H1 (cell line): ENCODE results near the gene LIPC. TPM values are rescaled to one million over a fixed set of nuclear protein-coding genes. Genes with fewer than 3 reads are reported as not detected.

Experiments used
- ASH2L ChIP-seq: fragments of 200-600, 300-600 bp; sonication (generic); IDR thresholded peaks from one replicate; pipeline ENCODE4 v1.7.1; 2017; ENCODE audit warnings: low read length
- KDM4A ChIP-seq: IDR thresholded peaks from one replicate; pipeline ENCODE4 v1.7.1; 2012; ENCODE audit warnings: low read depth, mild to moderate bottlenecking, moderate library complexity, low read length, inconsistent platforms; ENCODE audit not compliant: severe bottlenecking
- PHF8 ChIP-seq: fragments of 200-600 bp; sonication (generic); conservative IDR thresholded peaks from 2 replicates; pipeline ENCODE4 v1.7.1; 2012; ENCODE audit warnings: low read depth, mild to moderate bottlenecking, inconsistent platforms, low read length, moderate library complexity
- SIN3A ChIP-seq, 2 experiments: IDR thresholded peaks in 1 of 2; conservative IDR thresholded peaks in 1 of 2; 2 replicates each; pipeline ENCODE4 v1.6.1; 2011 to 2012; ENCODE audit warnings: low read length in 2 of 2, improper control_type of control experiment in 1 of 2, low read depth in 1 of 2, mild to moderate bottlenecking in 1 of 2
- SIX5 ChIP-seq: IDR thresholded peaks from 2 replicates; pipeline ENCODE4 v1.6.1; 2011; ENCODE audit warnings: mild to moderate bottlenecking, low read depth, low read length
- polyA plus RNA-seq, 7 experiments: library from polyadenylated mRNA; depleted of rRNA in 3 of 7; stranded (reverse) in 5 of 7; unstranded in 2 of 7; fragments of >200 nt in 5 of 7; fragments of 200-250 nt in 2 of 7; gene quantifications; 1 replicate in 5 of 7; 2 replicates in 1 of 7; 4 replicates in 1 of 7; pipeline versions ENCODE4 v1.2.1 to v1.2.3, GENCODE V29; 2011 to 2013; ENCODE audit warnings: missing spikeins in 2 of 7, mixed read lengths in 2 of 7
- total RNA-seq: library from RNA; stranded (reverse); fragmentation: NEBNext Ultra II Directional; extraction: Animal tissue kit (Norgen Biotek cat#: 25700); gene quantifications from 2 replicates; pipeline ENCODE4 v1.2.1, GENCODE V29; 2021
- TF ChIP-seq, protein P1 (sequence below): fragments of 300-600 bp; sonication (generic); IDR thresholded peaks from 2 replicates; pipeline ENCODE4 v1.7.1; 2012; ENCODE audit warnings: low read length, moderate library complexity, mild to moderate bottlenecking, inconsistent platforms; ENCODE audit not compliant: insufficient replicate concordance
- TF ChIP-seq, protein P2 (sequence below): IDR thresholded peaks from 2 replicates; pipeline ENCODE4 v1.6.1; 2012; ENCODE audit warnings: inconsistent platforms
- TF ChIP-seq, protein P3 (sequence below): IDR thresholded peaks from 2 replicates; pipeline ENCODE4 v1.6.1; 2012; ENCODE audit warnings: low read length, inconsistent platforms

The LIPC gene
- total and polyA plus RNA-seq, 2 of the 8 experiments (the other 6 are each of a cell fraction or from before 2014, with no cell fraction given): not detected

DNA sequence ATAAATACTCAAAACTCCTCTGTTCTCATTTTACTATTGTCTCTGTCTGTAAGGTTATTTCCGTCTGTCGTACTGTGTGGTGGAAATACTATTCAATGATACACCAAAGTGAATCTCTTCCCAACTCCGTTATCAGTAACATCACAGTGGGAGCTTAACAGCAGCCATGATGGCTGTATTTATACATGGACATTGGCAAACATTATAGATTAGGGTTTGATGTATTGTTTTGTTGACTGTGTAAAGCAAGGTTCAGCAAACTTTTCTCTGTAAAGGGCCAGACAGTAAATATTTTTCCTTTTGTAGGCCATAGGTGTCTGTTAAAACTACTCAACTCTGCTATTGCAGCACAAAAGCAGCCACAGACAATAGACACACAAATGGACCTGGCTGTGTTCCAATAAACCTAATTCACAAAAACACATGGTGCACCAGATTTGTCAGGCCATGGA, 23.2 kb downstream of the LIPC start (continued):
- TF ChIP-seq, protein P1, sequence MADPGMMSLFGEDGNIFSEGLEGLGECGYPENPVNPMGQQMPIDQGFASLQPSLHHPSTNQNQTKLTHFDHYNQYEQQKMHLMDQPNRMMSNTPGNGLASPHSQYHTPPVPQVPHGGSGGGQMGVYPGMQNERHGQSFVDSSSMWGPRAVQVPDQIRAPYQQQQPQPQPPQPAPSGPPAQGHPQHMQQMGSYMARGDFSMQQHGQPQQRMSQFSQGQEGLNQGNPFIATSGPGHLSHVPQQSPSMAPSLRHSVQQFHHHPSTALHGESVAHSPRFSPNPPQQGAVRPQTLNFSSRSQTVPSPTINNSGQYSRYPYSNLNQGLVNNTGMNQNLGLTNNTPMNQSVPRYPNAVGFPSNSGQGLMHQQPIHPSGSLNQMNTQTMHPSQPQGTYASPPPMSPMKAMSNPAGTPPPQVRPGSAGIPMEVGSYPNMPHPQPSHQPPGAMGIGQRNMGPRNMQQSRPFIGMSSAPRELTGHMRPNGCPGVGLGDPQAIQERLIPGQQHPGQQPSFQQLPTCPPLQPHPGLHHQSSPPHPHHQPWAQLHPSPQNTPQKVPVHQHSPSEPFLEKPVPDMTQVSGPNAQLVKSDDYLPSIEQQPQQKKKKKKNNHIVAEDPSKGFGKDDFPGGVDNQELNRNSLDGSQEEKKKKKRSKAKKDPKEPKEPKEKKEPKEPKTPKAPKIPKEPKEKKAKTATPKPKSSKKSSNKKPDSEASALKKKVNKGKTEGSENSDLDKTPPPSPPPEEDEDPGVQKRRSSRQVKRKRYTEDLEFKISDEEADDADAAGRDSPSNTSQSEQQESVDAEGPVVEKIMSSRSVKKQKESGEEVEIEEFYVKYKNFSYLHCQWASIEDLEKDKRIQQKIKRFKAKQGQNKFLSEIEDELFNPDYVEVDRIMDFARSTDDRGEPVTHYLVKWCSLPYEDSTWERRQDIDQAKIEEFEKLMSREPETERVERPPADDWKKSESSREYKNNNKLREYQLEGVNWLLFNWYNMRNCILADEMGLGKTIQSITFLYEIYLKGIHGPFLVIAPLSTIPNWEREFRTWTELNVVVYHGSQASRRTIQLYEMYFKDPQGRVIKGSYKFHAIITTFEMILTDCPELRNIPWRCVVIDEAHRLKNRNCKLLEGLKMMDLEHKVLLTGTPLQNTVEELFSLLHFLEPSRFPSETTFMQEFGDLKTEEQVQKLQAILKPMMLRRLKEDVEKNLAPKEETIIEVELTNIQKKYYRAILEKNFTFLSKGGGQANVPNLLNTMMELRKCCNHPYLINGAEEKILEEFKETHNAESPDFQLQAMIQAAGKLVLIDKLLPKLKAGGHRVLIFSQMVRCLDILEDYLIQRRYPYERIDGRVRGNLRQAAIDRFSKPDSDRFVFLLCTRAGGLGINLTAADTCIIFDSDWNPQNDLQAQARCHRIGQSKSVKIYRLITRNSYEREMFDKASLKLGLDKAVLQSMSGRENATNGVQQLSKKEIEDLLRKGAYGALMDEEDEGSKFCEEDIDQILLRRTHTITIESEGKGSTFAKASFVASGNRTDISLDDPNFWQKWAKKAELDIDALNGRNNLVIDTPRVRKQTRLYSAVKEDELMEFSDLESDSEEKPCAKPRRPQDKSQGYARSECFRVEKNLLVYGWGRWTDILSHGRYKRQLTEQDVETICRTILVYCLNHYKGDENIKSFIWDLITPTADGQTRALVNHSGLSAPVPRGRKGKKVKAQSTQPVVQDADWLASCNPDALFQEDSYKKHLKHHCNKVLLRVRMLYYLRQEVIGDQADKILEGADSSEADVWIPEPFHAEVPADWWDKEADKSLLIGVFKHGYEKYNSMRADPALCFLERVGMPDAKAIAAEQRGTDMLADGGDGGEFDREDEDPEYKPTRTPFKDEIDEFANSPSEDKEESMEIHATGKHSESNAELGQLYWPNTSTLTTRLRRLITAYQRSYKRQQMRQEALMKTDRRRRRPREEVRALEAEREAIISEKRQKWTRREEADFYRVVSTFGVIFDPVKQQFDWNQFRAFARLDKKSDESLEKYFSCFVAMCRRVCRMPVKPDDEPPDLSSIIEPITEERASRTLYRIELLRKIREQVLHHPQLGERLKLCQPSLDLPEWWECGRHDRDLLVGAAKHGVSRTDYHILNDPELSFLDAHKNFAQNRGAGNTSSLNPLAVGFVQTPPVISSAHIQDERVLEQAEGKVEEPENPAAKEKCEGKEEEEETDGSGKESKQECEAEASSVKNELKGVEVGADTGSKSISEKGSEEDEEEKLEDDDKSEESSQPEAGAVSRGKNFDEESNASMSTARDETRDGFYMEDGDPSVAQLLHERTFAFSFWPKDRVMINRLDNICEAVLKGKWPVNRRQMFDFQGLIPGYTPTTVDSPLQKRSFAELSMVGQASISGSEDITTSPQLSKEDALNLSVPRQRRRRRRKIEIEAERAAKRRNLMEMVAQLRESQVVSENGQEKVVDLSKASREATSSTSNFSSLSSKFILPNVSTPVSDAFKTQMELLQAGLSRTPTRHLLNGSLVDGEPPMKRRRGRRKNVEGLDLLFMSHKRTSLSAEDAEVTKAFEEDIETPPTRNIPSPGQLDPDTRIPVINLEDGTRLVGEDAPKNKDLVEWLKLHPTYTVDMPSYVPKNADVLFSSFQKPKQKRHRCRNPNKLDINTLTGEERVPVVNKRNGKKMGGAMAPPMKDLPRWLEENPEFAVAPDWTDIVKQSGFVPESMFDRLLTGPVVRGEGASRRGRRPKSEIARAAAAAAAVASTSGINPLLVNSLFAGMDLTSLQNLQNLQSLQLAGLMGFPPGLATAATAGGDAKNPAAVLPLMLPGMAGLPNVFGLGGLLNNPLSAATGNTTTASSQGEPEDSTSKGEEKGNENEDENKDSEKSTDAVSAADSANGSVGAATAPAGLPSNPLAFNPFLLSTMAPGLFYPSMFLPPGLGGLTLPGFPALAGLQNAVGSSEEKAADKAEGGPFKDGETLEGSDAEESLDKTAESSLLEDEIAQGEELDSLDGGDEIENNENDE: no peak
- no peak for TF ChIP-seq SIX5
- TF ChIP-seq PHF8: no peak
- TF ChIP-seq ASH2L: no peak
- TF ChIP-seq SIN3A (conservative IDR thresholded peaks at IDR 0.05 in 1 of 2, IDR thresholded peaks at IDR 0.05 in 1 of 2; ENCODE audit: low read depth in 1 of 2, low read length in 2 of 2): no peak
- TF ChIP-seq, protein P2, sequence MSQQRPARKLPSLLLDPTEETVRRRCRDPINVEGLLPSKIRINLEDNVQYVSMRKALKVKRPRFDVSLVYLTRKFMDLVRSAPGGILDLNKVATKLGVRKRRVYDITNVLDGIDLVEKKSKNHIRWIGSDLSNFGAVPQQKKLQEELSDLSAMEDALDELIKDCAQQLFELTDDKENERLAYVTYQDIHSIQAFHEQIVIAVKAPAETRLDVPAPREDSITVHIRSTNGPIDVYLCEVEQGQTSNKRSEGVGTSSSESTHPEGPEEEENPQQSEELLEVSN: no peak
- TF ChIP-seq KDM4A: no peak
- TF ChIP-seq, protein P3, sequence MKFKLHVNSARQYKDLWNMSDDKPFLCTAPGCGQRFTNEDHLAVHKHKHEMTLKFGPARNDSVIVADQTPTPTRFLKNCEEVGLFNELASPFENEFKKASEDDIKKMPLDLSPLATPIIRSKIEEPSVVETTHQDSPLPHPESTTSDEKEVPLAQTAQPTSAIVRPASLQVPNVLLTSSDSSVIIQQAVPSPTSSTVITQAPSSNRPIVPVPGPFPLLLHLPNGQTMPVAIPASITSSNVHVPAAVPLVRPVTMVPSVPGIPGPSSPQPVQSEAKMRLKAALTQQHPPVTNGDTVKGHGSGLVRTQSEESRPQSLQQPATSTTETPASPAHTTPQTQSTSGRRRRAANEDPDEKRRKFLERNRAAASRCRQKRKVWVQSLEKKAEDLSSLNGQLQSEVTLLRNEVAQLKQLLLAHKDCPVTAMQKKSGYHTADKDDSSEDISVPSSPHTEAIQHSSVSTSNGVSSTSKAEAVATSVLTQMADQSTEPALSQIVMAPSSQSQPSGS: no peak
